Retinal pigment epithelial cell (primary cell): Measurements from ENCODE around the gene PCDHA1.

Experiments
- DNase-seq: peaks from one replicate; pipeline ENCODE4 v3.0.0-alpha.2; 2010; ENCODE audit warnings: low read depth
- H3K4me3 ChIP-seq: 2 replicates; pipeline ENCODE4 v1.5.1; 2011; ENCODE audit warnings: mild to moderate bottlenecking, low read length, control low read depth, moderate library complexity
- TF ChIP-seq, protein P1 (sequence below): conservative IDR thresholded peaks from 2 replicates; pipeline ENCODE4 v1.5.1; 2011; ENCODE audit warnings: low read depth, low read length, control low read depth, inconsistent platforms

The PCDHA1 gene

GRCh38 chr5:140978260-140978659, 192.3 kb downstream of the PCDHA1 start:
- no peak for DNase-seq
- H3K4me3 ChIP-seq = no peak overlapping the region
- TF ChIP-seq, protein P1, sequence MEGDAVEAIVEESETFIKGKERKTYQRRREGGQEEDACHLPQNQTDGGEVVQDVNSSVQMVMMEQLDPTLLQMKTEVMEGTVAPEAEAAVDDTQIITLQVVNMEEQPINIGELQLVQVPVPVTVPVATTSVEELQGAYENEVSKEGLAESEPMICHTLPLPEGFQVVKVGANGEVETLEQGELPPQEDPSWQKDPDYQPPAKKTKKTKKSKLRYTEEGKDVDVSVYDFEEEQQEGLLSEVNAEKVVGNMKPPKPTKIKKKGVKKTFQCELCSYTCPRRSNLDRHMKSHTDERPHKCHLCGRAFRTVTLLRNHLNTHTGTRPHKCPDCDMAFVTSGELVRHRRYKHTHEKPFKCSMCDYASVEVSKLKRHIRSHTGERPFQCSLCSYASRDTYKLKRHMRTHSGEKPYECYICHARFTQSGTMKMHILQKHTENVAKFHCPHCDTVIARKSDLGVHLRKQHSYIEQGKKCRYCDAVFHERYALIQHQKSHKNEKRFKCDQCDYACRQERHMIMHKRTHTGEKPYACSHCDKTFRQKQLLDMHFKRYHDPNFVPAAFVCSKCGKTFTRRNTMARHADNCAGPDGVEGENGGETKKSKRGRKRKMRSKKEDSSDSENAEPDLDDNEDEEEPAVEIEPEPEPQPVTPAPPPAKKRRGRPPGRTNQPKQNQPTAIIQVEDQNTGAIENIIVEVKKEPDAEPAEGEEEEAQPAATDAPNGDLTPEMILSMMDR = no peak

DNA sequence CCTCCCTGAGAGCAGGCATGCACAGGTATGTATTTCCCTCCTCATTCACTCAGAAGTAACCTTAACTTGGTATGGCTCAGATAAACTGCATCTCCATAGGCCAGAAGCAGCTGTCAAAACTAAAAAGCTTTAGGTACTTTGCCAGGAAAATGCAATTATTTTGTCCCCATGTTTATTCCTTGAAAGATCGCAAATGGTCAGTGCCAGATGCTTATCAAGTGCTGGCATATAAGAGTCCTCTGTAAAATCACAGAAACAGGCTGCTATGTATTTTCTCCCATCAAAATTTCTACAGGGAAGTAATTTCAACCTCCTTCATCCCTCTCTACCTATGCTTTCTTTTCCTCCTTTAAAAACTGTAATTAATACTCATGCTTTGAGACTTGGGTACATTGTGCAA, 193.0 kb downstream of the PCDHA1 start:
- TF ChIP-seq, protein P1 = no peak
- no peak overlapping the region for H3K4me3 ChIP-seq
- no peak for DNase-seq

DNA sequence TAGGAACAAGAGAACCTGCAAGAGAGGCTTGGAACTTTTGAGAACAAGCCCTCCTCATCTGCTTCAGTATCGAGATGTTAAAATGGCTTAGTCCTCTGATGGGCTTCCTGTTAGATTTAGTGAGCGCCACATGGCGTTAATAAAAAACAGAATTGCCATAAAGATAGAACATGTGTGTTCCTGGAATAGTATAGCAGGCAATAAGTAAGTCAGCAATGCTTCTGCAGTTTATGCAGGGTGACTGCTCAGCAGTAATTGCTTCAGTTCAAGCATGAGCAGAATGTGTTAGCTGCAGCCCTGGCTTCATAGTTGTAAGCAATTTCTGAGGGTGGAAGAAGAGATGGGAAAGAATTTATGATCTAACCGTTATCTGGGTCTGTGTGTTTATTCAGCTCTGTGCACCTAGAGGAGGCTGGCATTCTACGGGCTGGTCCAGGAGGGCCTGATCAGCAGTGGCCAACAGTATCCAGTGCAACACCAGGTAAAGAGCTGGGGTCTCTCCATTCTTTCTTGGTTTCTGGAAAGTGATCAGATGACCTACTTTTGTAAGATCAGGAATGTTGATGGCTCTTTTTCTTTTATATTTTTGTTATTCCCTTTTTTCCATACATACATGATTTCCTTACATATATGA, 196.3 kb downstream of the PCDHA1 start:
- H3K4me3 ChIP-seq = no peak overlapping the region
- TF ChIP-seq, protein P1 = no peak
- DNase-seq = no peak

- DNase-seq = no peak
- H3K4me3 ChIP-seq = no peak overlapping the region
- TF ChIP-seq, protein P1 = no peak
Observed at GRCh38 chr5:140986117-140986521, 200.2 kb downstream of the PCDHA1 start.

GRCh38 chr5:140988100-140988499, 202.2 kb downstream of the PCDHA1 start:
- no peak overlapping the region for H3K4me3 ChIP-seq
- TF ChIP-seq, protein P1 = no peak
- DNase-seq = no peak

- TF ChIP-seq, protein P1 = no peak
- no peak for DNase-seq
- H3K4me3 ChIP-seq = no peak overlapping the region
Observed at GRCh38 chr5:140988608-140989007, 202.7 kb downstream of the PCDHA1 start.

GRCh38 chr5:140989254-140990020, 203.5 kb downstream of the PCDHA1 start:
- DNase-seq = no peak
- TF ChIP-seq, protein P1 = no peak

More at GRCh38 chr5:140989254-140990020, 203.5 kb downstream of the PCDHA1 start:
- H3K4me3 ChIP-seq = no peak overlapping the region
